Measurements from ENCODE around the gene FNDC3A.

FNDC3A gene

DNA sequence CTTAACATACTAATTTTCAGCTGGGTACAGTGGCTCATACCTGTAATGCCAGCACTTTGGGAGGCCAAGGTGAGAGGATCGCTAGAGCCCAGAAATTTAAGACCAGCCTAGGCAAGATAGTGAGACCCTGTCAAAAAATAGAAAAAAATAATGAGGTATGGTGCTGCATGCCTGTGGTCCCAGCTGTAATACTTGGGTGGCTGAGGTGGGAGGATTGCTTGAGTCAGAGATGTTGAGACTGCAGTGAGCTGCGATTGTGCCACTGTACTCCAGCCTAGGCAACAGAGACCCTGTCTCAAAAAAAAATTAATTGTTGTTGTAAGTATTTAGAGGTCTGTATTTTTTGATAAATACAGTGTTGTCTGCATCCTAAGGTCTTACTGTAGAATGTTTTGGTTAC, 66.8 kb downstream of the FNDC3A start:
- TF ChIP-seq, protein P1, sequence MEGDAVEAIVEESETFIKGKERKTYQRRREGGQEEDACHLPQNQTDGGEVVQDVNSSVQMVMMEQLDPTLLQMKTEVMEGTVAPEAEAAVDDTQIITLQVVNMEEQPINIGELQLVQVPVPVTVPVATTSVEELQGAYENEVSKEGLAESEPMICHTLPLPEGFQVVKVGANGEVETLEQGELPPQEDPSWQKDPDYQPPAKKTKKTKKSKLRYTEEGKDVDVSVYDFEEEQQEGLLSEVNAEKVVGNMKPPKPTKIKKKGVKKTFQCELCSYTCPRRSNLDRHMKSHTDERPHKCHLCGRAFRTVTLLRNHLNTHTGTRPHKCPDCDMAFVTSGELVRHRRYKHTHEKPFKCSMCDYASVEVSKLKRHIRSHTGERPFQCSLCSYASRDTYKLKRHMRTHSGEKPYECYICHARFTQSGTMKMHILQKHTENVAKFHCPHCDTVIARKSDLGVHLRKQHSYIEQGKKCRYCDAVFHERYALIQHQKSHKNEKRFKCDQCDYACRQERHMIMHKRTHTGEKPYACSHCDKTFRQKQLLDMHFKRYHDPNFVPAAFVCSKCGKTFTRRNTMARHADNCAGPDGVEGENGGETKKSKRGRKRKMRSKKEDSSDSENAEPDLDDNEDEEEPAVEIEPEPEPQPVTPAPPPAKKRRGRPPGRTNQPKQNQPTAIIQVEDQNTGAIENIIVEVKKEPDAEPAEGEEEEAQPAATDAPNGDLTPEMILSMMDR (IDR thresholded peaks at IDR 0.05; ENCODE audit: control extremely low read depth, extremely low read depth, low read depth, missing control alignments), result no peak
- no peak for DNase-seq (ENCODE audit: extremely low spot score)
- ChIA-PET POLR2A (no interaction called here), CTCF (no interaction called here)

DNA sequence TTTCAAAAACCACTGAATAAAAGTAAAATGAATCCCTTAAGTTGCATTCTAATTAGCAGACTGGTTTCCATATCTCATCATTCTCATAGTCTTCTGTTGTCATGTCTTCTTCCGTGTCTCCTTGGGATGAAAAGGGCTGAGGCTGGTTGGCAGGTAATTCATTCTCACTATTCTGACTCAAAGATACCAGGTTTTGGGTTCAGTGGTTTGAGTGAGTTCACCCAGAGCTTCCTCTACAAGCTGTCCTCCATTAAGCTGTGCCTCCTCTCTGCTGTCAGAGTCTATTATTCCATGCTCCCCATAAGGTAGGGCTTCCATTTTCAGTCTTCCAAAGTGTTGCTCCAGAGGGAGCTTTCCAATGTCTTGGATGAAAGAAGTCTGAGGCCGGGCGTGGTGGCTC, 68.3 kb downstream of the FNDC3A start:
- ChIA-PET CTCF (interaction anchor here (1.1 kb wide), 1 partner anchor 8 kb away, joined by 3 read pairs; no protein-coding TSS in a partner anchor), POLR2A (no interaction called here)
- TF ChIP-seq, protein P1 (IDR thresholded peaks at IDR 0.05; ENCODE audit: control extremely low read depth, extremely low read depth, low read depth, missing control alignments), result no peak
- no peak for DNase-seq (ENCODE audit: extremely low spot score)

DNA sequence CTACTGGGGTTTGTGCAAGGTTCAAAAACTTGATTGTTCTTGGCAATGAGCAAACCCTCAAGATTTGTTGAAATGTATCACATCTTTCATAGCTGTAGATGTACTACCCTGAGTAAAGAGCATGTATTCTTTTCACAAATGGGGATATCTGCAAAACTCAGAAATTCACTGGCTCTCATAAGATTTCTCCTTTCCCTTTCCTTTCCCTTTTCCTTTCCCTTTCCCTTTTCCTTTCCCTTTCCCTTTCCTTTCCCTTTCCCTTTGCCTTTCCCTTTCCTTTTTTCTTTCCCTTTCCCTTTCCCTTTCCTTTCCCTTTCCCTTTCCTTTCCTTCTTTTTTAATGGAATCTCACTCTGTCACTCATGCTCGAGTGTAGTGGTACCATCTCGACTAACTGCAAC, 69.1 kb downstream of the FNDC3A start:
- ChIA-PET CTCF (interaction anchor here (1.1 kb wide), 2 partner anchors 9 to 14 kb away, joined by 3 read pairs; no protein-coding TSS in a partner anchor), POLR2A (interaction anchor here (0.7 kb wide), 1 partner anchor 408 kb away, joined by 5 read pairs; no protein-coding TSS in a partner anchor)
- DNase-seq (ENCODE audit: extremely low spot score), result no peak
- TF ChIP-seq, protein P1 (IDR thresholded peaks at IDR 0.05; ENCODE audit: control extremely low read depth, extremely low read depth, low read depth, missing control alignments), result no peak

DNA sequence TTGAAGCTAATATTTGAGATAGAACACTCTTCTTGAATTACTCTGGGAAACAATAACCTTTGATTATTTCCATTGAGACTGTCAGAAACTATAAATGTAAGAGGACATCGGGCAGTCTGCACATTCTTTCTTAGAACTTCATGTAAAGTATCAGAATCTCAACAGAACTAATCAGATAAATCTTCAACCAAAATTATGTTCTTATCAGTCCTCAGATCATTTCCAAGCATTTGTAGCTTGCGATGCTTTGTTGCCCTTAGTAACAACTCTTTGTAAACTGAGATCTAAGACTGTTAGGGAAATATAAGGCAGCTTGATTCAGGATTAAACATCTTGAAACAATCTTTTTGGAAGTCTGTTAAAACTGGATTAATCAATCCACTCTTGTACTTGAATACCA, 70.3 kb downstream of the FNDC3A start:
- no peak for DNase-seq (ENCODE audit: extremely low spot score)
- CTCF ChIA-PET, result interaction anchor here (1.1 kb wide), 1 partner anchor 13 kb away, joined by 3 read pairs; no protein-coding TSS in a partner anchor
- POLR2A ChIA-PET, result no interaction called here
- TF ChIP-seq, protein P1 (IDR thresholded peaks at IDR 0.05; ENCODE audit: control extremely low read depth, extremely low read depth, low read depth, missing control alignments), result no peak

DNA sequence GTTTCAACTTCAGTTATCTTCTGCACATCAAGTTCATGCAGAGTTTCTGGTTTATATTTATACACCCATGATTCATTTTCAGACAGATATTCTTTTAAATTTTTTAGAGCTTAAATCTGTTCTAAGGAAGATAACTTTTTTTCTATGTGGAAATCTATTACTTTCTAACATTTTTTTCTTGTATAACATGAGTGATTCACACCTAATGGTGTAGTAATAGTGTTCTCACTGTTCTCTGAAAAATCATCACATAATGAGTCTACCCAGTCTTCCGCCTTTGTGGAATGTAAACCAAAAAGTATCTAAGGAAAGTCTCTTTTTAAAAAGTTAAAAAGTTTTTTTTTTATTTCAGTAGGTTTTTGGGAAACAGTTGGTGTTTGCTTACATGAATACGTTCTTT, 70.8 kb downstream of the FNDC3A start:
- ChIA-PET POLR2A (no interaction called here), CTCF (no interaction called here)
- TF ChIP-seq, protein P1 (IDR thresholded peaks at IDR 0.05; ENCODE audit: control extremely low read depth, extremely low read depth, low read depth, missing control alignments), result no peak
- DNase-seq (ENCODE audit: extremely low spot score), result no peak

DNA sequence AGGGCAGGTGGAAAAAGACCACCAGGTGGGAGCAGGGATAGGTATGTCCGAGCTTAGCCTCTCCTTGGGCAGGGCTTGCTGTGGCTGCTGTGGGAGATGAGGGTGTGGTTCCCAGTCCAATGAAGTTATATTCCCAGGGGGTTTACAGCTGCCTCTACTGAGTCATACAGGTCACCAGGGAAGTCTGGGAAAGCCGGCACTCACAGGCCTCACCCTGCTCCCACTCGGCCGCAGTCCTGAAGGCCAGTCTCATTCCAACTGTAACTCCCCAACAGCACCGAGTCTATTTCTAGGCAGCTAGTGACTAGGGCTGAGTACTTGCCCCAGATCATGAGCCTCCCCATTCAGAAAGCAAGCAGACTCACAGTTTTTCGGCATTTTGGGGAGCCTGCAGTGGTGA, 77.1 kb downstream of the FNDC3A start:
- DNase-seq (ENCODE audit: extremely low spot score), result no peak
- POLR2A ChIA-PET, result no interaction called here
- TF ChIP-seq, protein P1 (IDR thresholded peaks at IDR 0.05; ENCODE audit: control extremely low read depth, extremely low read depth, low read depth, missing control alignments), result no peak
- CTCF ChIA-PET, result interaction anchor here (1.1 to 1.6 kb wide), 2 partner anchors 11 to 16 kb away, joined by 3 read pairs; no protein-coding TSS in a partner anchor

Data from GM10248 (cell line).